Esophagus muscularis mucosa (tissue), 4 donors: Measurements from ENCODE around the gene SLC26A1. TPM values are rescaled to one million over a fixed set of nuclear protein-coding genes. Genes with fewer than 3 reads are reported as not detected.

ENCODE experiments used
- DNase-seq: peaks from one replicate; pipeline ENCODE4 v3.0.0-alpha.2; 2017; ENCODE audit errors: extremely low spot score
- H3K27ac ChIP-seq, 4 donors: fragments of 200-600 bp; sonication (generic); replicated peaks in 1 of 4; 1 replicate in 3 of 4; 2 replicates in 1 of 4; pipeline ENCODE4 v1.5.1; 2016 to 2019; ENCODE audit warnings: mild to moderate bottlenecking in 1 of 4
- H3K27me3 ChIP-seq, 4 donors: fragments of 200-600 bp; sonication (generic); one replicate each; pipeline versions ENCODE4 v1.5.1 to v1.6.0; 2016 to 2019
- H3K36me3 ChIP-seq, 4 donors: fragments of 200-600 bp; sonication (generic); one replicate each; pipeline ENCODE4 v1.5.1; 2016 to 2019
- H3K4me1 ChIP-seq, 4 donors: fragments of 200-600 bp; sonication (generic); one replicate each; pipeline ENCODE4 v1.5.1; 2016 to 2019
- H3K4me3 ChIP-seq, 4 donors: fragments of 200-600 bp; sonication (generic); 1 replicate in 2 of 4; 2 replicates in 2 of 4; pipeline ENCODE4 v1.5.1; 2016 to 2019; ENCODE audit warnings: mild to moderate bottlenecking in 4 of 4, moderate library complexity in 1 of 4
- H3K9me3 ChIP-seq, 4 donors: fragments of 200-600 bp; sonication (generic); 1 replicate in 3 of 4; 2 replicates in 1 of 4; pipeline ENCODE4 v1.5.1; 2016 to 2019
- CTCF ChIP-seq, 3 experiments: fragments of 200-600 bp in 2 of 3; fragments of 450-650 bp in 1 of 3; sonication (generic) in 2 of 3; IDR thresholded peaks; one replicate each; pipeline ENCODE4 v1.5.1; 2017 to 2019; ENCODE audit warnings: antibody characterized with exemption in 3 of 3, mild to moderate bottlenecking in 2 of 3, moderate library complexity in 1 of 3
- EP300 ChIP-seq: sonication (generic); formaldehyde crosslinking; IDR thresholded peaks from one replicate; pipeline ENCODE4 v1.6.1; 2017; ENCODE audit warnings: antibody characterized with exemption
- POLR2A ChIP-seq: fragments of 450-650 bp; IDR thresholded peaks from one replicate; pipeline ENCODE4 v1.6.1; 2017; ENCODE audit warnings: antibody characterized with exemption, moderate library complexity, mild to moderate bottlenecking, low read depth
- POLR2AphosphoS5 ChIP-seq, 2 donors: sonication (generic); formaldehyde crosslinking; IDR thresholded peaks; one replicate each; pipeline ENCODE4 v1.6.1; 2017; ENCODE audit warnings: antibody characterized with exemption in 2 of 2
- whole genome bisulfite sequencing: methylation state at CpG from one replicate; pipeline ENCODE4 v1.1.5; 2018; 5-methylcytosine and 5-hydroxymethylcytosine counted together
- intact Hi-C: fragments of 100-400 bp; cut with DNase I; formaldehyde crosslinking; loops from one replicate; pipeline ENCODE4 v1.15.1; 2023
- total RNA-seq, 4 donors: library from RNA; depleted of rRNA; stranded (reverse); fragments of >200 nt; gene quantifications; one replicate each; pipeline versions ENCODE4 v1.1.0 to v1.2.1, GENCODE V29; 2016

Gene SLC26A1
- total RNA-seq, 4 donors from 2014 or later: 0.06 TPM; not detected in 3

DNA sequence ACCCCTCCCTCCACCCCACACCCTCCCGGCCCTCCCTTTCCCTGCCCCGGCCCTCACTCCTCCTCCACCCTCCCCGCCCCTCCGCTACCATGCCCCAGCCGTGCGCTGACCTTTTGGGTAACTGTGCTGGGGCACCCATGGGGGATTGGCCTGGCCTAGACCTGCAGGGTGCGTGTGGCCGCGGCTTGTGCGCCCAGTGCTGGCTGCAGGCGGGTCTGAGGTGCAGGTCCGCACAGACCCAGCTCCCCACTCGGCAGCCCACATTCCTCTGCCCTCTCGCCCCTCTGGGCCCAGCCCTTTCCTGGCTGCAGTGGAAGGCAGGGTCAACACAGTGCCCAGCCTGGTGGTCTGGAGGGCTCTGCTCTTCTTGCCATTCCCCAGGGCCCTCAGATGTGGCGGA lies 42.9 kb upstream of the SLC26A1 start:
- no peak overlapping the region for H3K4me3 ChIP-seq
- H3K27me3 ChIP-seq: peaks cover 0 to 36% (median 0%) of the 10 kb centered on the region in 4 donors
- intact Hi-C loops: no loop called here
- peaks cover 0 to 57% (median 41%) of the 10 kb centered on the region in 4 donors for H3K4me1 ChIP-seq
- H3K27ac ChIP-seq: no peak overlapping the region
- TF ChIP-seq CTCF (IDR thresholded peaks at IDR 0.05): no peak
- no peak for TF ChIP-seq EP300
- no peak for TF ChIP-seq POLR2AphosphoS5 (IDR thresholded peaks at IDR 0.05)
- TF ChIP-seq POLR2A: no peak
- 69% methylated on average over 7 of the region's 15 CpGs for WGBS
- DNase-seq: no peak
- H3K9me3 ChIP-seq: no peaks in the 10 kb centered on the region
- no peaks in the 10 kb centered on the region for H3K36me3 ChIP-seq

- Histone ChIP-seq H3K4me3 (no peak overlapping the region), H3K36me3 (no peaks in the 10 kb centered on the region), H3K27ac (no peak overlapping the region), H3K9me3 (no peaks in the 10 kb centered on the region), H3K27me3 (peaks cover 0 to 36% (median 0%) of the 10 kb centered on the region in 4 donors), H3K4me1 (peaks cover 0 to 51% (median 35%) of the 10 kb centered on the region in 4 donors)
- no peak for DNase-seq
- TF ChIP-seq POLR2AphosphoS5 (IDR thresholded peaks at IDR 0.05) (no peak), CTCF (IDR thresholded peaks at IDR 0.05) (no peak), POLR2A (no peak), EP300 (no peak)
- intact Hi-C loops: no loop called here
- WGBS: 83% methylated on average over 16 of the region's 26 CpGs
These were observed 42.3 kb upstream of the SLC26A1 start for GRCh38 chr4:1035510-1035909.

- Histone ChIP-seq H3K27me3 (peaks cover 0 to 49% (median 2%) of the 10 kb centered on the region in 4 donors), H3K4me3 (peak overlapping the region; percentile 16 to 33 (median 28)), H3K36me3 (no peaks in the 10 kb centered on the region), H3K9me3 (no peaks in the 10 kb centered on the region), H3K27ac (peak overlapping the region; percentile 6 to 65 (median 54)), H3K4me1 (peaks cover 0 to 36% (median 21%) of the 10 kb centered on the region in 4 donors)
- no peak for TF ChIP-seq EP300
- no peak for TF ChIP-seq CTCF (IDR thresholded peaks at IDR 0.05)
- TF ChIP-seq POLR2A: no peak
- no peak for TF ChIP-seq POLR2AphosphoS5 (IDR thresholded peaks at IDR 0.05)
- 36% methylated on average over 28 of the region's 35 CpGs for WGBS
- intact Hi-C loops: no loop called here
- DNase-seq: no peak
These were observed 40.8 kb upstream of the SLC26A1 start for GRCh38 chr4:1033840-1034551.

DNA sequence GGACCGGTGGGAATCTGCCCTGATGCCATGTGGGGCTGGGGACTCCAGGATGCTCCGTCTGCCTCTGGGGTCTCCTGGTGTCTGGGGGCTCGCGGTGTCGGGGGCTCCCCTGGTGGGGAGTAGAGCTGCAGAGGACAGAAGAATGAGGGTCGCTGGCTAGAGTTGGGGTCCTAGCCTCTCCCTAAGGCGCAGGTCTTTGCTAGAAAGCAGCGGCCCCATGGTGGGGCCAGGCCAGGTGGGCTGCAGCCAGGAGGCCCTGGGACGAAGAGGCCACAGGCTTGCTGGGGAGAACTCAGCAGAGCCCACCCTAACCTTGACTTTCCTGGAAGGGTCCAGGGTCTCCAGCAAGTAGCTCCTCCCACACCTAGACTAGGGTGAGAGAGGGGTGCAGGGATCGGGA lies 39.7 kb upstream of the SLC26A1 start:
- H3K27me3 ChIP-seq: peaks cover 0 to 59% (median 3%) of the 10 kb centered on the region in 4 donors
- 74% methylated on average over 7 of the region's 10 CpGs for WGBS
- no peak overlapping the region for H3K27ac ChIP-seq
- no peak overlapping the region for H3K4me3 ChIP-seq
- DNase-seq: no peak
- intact Hi-C loops: no loop called here
- TF ChIP-seq POLR2A (no peak), EP300 (no peak), POLR2AphosphoS5 (IDR thresholded peaks at IDR 0.05) (no peak), CTCF (IDR thresholded peaks at IDR 0.05) (no peak)
- H3K4me1 ChIP-seq: peaks cover 0 to 30% (median 19%) of the 10 kb centered on the region in 4 donors
- H3K9me3 ChIP-seq: no peaks in the 10 kb centered on the region
- no peaks in the 10 kb centered on the region for H3K36me3 ChIP-seq
